GM12878 (cell line): ENCODE measurements around the gene AVP. TPM values are rescaled to one million over a fixed set of nuclear protein-coding genes. Genes with fewer than 3 reads are reported as not detected.
A peak's percentile ranks its signal among the peaks of the same experiment; 100 is the strongest.
"Not testable (repeated sequence)": the region's sequence is repeated elsewhere in the genome, so short reads cannot be mapped to it uniquely, and the experiment has no call there.

Experiments
- ATAC-seq: fragments of 200-7000 bp; cut with Tn5 transposase; 3 replicates; pipeline ENCODE4 v1.9.1; 2020; ENCODE audit warnings: mild to moderate bottlenecking, moderate library complexity
- BruUV-seq: library from RNA; stranded (reverse); fragments of 400-500 nt; replicated peaks from 2 replicates; lab custom pipeline; 2021; lab: Mats Ljungman, UMichigan
- CTCF ChIA-PET: fragments of 300-600 bp; sonication (Branson Sonifier 250); formaldehyde crosslinking; extraction: SDS; loops from one replicate; lab custom pipeline; 2021; ENCODE audit warnings: inconsistent platforms; lab: Yijun Ruan, JAX
- POLR2A ChIA-PET: fragments of 350-600 bp; formaldehyde crosslinking; extraction: SDS; loops from one replicate; lab custom pipeline; 2021; ENCODE audit warnings: inconsistent platforms; lab: Charles Lee
- RAD21 ChIA-PET: fragments of 300-600 bp; sonication (Branson Sonifier 250); formaldehyde crosslinking; loops from one replicate; lab custom pipeline; 2023; ENCODE audit warnings: antibody characterized with exemption; ENCODE audit not compliant: unreplicated experiment; lab: Charles Lee
- SMC1A ChIA-PET: fragments of 300-600 bp; sonication (Branson Sonifier 250); formaldehyde crosslinking; loops from one replicate; lab custom pipeline; 2023; ENCODE audit not compliant: unreplicated experiment, uncharacterized antibody; lab: Charles Lee
- DNase-seq: peaks from one replicate; pipeline ENCODE4 v3.0.0-alpha.2; 2011; ENCODE audit warnings: low read depth, low spot score
- FAIRE-seq: peaks from 3 replicates; lab custom pipeline; 2011; peaks lifted over from hg19 to GRCh38; lab: Jason Lieb, UNC
- H2AFZ ChIP-seq: 2 replicates; pipeline ENCODE4 v1.6.0; 2011; ENCODE audit warnings: low read depth, low read length, control low read depth; ENCODE audit not compliant: control insufficient read depth
- H3K27ac ChIP-seq: 2 replicates; pipeline ENCODE4 v1.5.1; 2011; ENCODE audit warnings: control low read depth; ENCODE audit not compliant: control insufficient read depth, insufficient read depth
- H3K27me3 ChIP-seq, 2 experiments: replicated peaks in 1 of 2; 2 replicates each; pipeline versions ENCODE4 v1.6.0 to v1.6.1; 2011; ENCODE audit warnings: low read length in 1 of 2; ENCODE audit not compliant: control insufficient read depth in 2 of 2, insufficient read depth in 2 of 2
- H3K36me3 ChIP-seq, 2 experiments: 2 replicates each; pipeline ENCODE4 v1.5.1; 2011; ENCODE audit warnings: low read length in 1 of 2; ENCODE audit not compliant: control insufficient read depth in 2 of 2, insufficient read depth in 2 of 2
- H3K4me1 ChIP-seq: 2 replicates; pipeline ENCODE4 v1.6.1; 2011; ENCODE audit warnings: mild to moderate bottlenecking, low read length, moderate library complexity, mixed read lengths; ENCODE audit not compliant: control insufficient read depth, insufficient read depth
- H3K4me2 ChIP-seq: 2 replicates; pipeline ENCODE4 v1.6.0; 2011; ENCODE audit warnings: control low read depth; ENCODE audit not compliant: control insufficient read depth, insufficient read depth
- H3K4me3 ChIP-seq: fragments of 200-600 bp; sonication (generic); 2 replicates; pipeline ENCODE4 v1.5.1; 2016
- H3K79me2 ChIP-seq: 2 replicates; pipeline ENCODE4 v1.6.0; 2011; ENCODE audit warnings: low read length; ENCODE audit not compliant: control insufficient read depth, insufficient read depth
- H3K9ac ChIP-seq: 2 replicates; pipeline ENCODE4 v1.8.0; 2011; ENCODE audit warnings: low read length, control low read depth, mixed read lengths; ENCODE audit not compliant: control insufficient read depth, insufficient read depth
- H3K9me3 ChIP-seq: replicated peaks from 3 replicates; pipeline ENCODE4 v1.5.1; 2011; ENCODE audit warnings: mild to moderate bottlenecking, low read length; ENCODE audit not compliant: control insufficient read depth, insufficient read depth
- H4K20me1 ChIP-seq: 2 replicates; pipeline ENCODE4 v1.6.0; 2011; ENCODE audit not compliant: control insufficient read depth, insufficient read depth
- BHLHE40 ChIP-seq, 2 experiments: fragments of 450-650 bp in 1 of 2; IDR thresholded peaks; 2 replicates each; pipeline ENCODE4 v1.6.1; 2011 to 2017; ENCODE audit warnings: low read depth in 2 of 2, borderline replicate concordance in 1 of 2, improper control_type of control experiment in 1 of 2, low read length in 1 of 2, mild to moderate bottlenecking in 1 of 2
- CBFB ChIP-seq: IDR thresholded peaks from 2 replicates; pipeline ENCODE4 v1.6.1; 2016; ENCODE audit warnings: antibody characterized with exemption, low read depth
- ESRRA ChIP-seq: IDR thresholded peaks from 2 replicates; pipeline ENCODE4 v1.6.1; 2012; ENCODE audit warnings: mild to moderate bottlenecking, low read length, improper control_type of control experiment
- IRF4 ChIP-seq: IDR thresholded peaks from 2 replicates; pipeline ENCODE4 v1.6.1; 2011; ENCODE audit warnings: low read depth, low read length
- MYB ChIP-seq: fragments of 150-350 bp; IDR thresholded peaks from 2 replicates; pipeline ENCODE4 v1.6.1; 2014; ENCODE audit warnings: mild to moderate bottlenecking, low read depth, low read length, borderline replicate concordance
- PAX5 ChIP-seq: IDR thresholded peaks from 2 replicates; pipeline ENCODE4 v1.6.1; 2011; ENCODE audit warnings: low read depth, low read length, borderline replicate concordance
- TCF3 ChIP-seq: IDR thresholded peaks from 2 replicates; pipeline ENCODE4 v1.6.1; 2012; ENCODE audit warnings: low read depth, mild to moderate bottlenecking, low read length, borderline replicate concordance; ENCODE audit not compliant: insufficient read depth
- WGBS: methylation state at CpG from one replicate; pipeline ENCODE4 v1.1.6; 2016; ENCODE audit warnings: low lambda C conversion rate; ENCODE audit not compliant: insufficient replicate concordance, insufficient coverage; ENCODE audit errors: missing lambda C conversion rate; 5-methylcytosine and 5-hydroxymethylcytosine counted together
- in situ Hi-C: fragments of 300-500 bp; cut with MboI; formaldehyde crosslinking; loops from 9 replicates; pipeline ENCODE4 v1.14.3; 2018; ENCODE audit warnings: mixed read lengths
- intact Hi-C: fragments of 100-400 bp; cut with micrococcal nuclease; formaldehyde crosslinking; loops from one replicate; pipeline ENCODE4 v1.14.2; 2022; ENCODE audit not compliant: unreplicated experiment
- polyA plus RNA-seq, 11 experiments: library from polyadenylated mRNA; depleted of rRNA in 4 of 11; unstranded in 6 of 11; stranded (reverse) in 5 of 11; fragments of >200 nt; fragmentation: Nextera tagmentation in 4 of 11; fragmentation: Illumina TruSeq in 1 of 11; extraction: Ambion mirVana in 4 of 11; extraction: Trizol in 1 of 11; gene quantifications; 1 replicate in 1 of 11; 2 replicates in 10 of 11; pipeline versions ENCODE4 v1.2.1 to v1.2.3, GENCODE V29; 2011 to 2016; ENCODE audit warnings: inconsistent platforms in 2 of 11, missing spikeins in 2 of 11, low read depth in 1 of 11
- total RNA-seq, 4 experiments: library from RNA; depleted of rRNA in 3 of 4; stranded (reverse); fragments of >200 nt in 3 of 4; fragmentation: Illumina TruSeq in 1 of 4; extraction: Trizol in 1 of 4; gene quantifications; 2 replicates each; pipeline versions ENCODE4 v1.2.1 to v1.2.3, GENCODE V29; 2013 to 2021
- TF ChIP-seq, protein P1 (sequence below): fragments of 450-650 bp; formaldehyde crosslinking; IDR thresholded peaks from 2 replicates; pipeline ENCODE4 v1.4.0; 2020; ENCODE audit warnings: mild to moderate bottlenecking, moderate library complexity

AVP gene
- total and polyA plus RNA-seq, 10 of the 15 experiments (the other 5 are each of a cell fraction or from before 2014, with no cell fraction given), result not detected

GRCh38 chr20:3068075-3068474 is 16.4 kb downstream of the AVP start (continued):
- TF ChIP-seq, protein P1, sequence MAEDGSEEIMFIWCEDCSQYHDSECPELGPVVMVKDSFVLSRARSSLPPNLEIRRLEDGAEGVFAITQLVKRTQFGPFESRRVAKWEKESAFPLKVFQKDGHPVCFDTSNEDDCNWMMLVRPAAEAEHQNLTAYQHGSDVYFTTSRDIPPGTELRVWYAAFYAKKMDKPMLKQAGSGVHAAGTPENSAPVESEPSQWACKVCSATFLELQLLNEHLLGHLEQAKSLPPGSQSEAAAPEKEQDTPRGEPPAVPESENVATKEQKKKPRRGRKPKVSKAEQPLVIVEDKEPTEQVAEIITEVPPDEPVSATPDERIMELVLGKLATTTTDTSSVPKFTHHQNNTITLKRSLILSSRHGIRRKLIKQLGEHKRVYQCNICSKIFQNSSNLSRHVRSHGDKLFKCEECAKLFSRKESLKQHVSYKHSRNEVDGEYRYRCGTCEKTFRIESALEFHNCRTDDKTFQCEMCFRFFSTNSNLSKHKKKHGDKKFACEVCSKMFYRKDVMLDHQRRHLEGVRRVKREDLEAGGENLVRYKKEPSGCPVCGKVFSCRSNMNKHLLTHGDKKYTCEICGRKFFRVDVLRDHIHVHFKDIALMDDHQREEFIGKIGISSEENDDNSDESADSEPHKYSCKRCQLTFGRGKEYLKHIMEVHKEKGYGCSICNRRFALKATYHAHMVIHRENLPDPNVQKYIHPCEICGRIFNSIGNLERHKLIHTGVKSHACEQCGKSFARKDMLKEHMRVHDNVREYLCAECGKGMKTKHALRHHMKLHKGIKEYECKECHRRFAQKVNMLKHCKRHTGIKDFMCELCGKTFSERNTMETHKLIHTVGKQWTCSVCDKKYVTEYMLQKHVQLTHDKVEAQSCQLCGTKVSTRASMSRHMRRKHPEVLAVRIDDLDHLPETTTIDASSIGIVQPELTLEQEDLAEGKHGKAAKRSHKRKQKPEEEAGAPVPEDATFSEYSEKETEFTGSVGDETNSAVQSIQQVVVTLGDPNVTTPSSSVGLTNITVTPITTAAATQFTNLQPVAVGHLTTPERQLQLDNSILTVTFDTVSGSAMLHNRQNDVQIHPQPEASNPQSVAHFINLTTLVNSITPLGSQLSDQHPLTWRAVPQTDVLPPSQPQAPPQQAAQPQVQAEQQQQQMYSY (CRISPR knock-in tag), result no peak
- TF ChIP-seq CBFB (no peak), IRF4 (no peak)

DNA sequence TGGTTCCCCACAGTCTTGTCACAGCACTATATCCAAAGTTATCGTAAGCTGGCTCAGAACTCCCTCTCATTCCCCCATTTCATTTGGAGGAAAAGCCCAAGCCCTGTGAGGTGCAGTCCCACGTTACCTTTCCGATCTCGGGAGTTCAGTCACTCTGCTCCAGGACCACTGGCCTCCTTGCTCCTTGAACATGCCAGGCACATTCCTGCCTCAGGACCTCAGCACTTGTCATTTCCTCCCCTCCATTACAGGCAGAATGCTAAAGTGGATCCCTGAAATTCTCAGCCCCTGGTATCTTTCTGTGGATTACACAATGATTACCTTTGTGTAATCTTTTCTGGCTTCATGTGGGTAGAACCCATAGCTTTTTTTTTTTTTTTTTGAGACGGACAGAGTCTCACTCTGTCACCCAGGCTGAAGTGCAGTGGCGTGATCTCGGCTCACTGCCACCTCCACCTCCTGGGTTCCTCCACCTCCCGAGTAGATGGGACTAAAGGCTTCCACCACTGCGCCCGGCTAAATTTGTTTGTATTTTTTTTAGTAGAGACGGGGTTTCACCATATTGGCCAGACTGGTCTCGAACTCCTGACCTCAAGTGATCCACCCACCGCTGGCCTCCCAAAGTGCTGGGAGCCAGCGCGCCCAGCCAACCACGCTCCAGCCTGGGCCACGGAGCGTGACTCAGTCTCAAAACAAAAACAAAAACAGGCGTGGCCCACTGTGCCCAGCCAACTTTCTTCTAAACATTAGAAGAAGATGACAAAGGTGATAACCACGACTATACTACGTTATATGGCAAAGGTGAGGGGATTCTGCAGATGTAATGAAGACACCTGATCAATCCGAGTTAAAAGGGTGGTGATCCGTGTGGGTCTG is 17.1 kb downstream of the AVP start:
- peaks cover 14% of the 10 kb centered on the region for H3K4me1 ChIP-seq
- no peaks in the 10 kb centered on the region for H4K20me1 ChIP-seq
- ATAC-seq (peak; percentile 78), DNase-seq (no peak), FAIRE-seq (no peak)
- ChIA-PET RAD21 (interaction anchor here (0.9 kb wide), 1 partner anchor 14 kb away, joined by 3 read pairs; no protein-coding TSS in a partner anchor), POLR2A (no interaction called here), SMC1A (interaction anchor here (2.2 kb wide), 1 partner anchor 10 kb away, joined by 5 read pairs; no protein-coding TSS in a partner anchor), CTCF (interaction anchor here (2.5 kb wide), 1 partner anchor 14 kb away, joined by 11 read pairs; no protein-coding TSS in a partner anchor)
- H3K9me3 ChIP-seq, result no peaks in the 10 kb centered on the region
- H3K27ac ChIP-seq, result no peak overlapping the region
- no peaks in the 10 kb centered on the region for H3K79me2 ChIP-seq
- no peaks in the 10 kb centered on the region; a peak in 1 of 4 replicates for H3K27me3 ChIP-seq
- peak overlapping the region; percentile 31 for H3K4me2 ChIP-seq
- H3K36me3 ChIP-seq, result no peaks in the 10 kb centered on the region
- intact Hi-C loops, result no loop called here
- no peak overlapping the region for H3K4me3 ChIP-seq
- no peak overlapping the region for H2AFZ ChIP-seq
- in situ Hi-C loops, result no loop called here
- 31% methylated on average over 23 of the region's 23 CpGs for WGBS
- H3K9ac ChIP-seq, result no peak overlapping the region
- no TSS peak for BruUV-seq
- TF ChIP-seq MYB (no peak), ESRRA (no peak), TCF3 (no peak), BHLHE40 (IDR thresholded peaks at IDR 0.05; ENCODE audit: borderline replicate concordance in 1 of 2, low read depth in 2 of 2, low read length in 1 of 2) (peak in 1 of 2 experiments; percentile 6; a peak in 1 of 4 replicates), PAX5 (peak; percentile 83)

- peaks cover 14% of the 10 kb centered on the region for H3K4me1 ChIP-seq
- H3K27ac ChIP-seq, H3K9me3 ChIP-seq, H3K4me3 ChIP-seq, POLR2A ChIA-PET, in situ Hi-C loops, ATAC-seq, SMC1A ChIA-PET, H3K27me3 ChIP-seq, BruUV-seq, FAIRE-seq, intact Hi-C loops, H3K4me2 ChIP-seq, RAD21 ChIA-PET, CTCF ChIA-PET, H4K20me1 ChIP-seq, H2AFZ ChIP-seq, H3K9ac ChIP-seq, H3K79me2 ChIP-seq, H3K36me3 ChIP-seq, DNase-seq: not testable (repeated sequence)
- WGBS, result 52% methylated on average over 6 of the region's 6 CpGs
These were observed 20.4 kb downstream of the AVP start for GRCh38 chr20:3064119-3064518.
